ENCODE results near the gene PDXK. TPM values are rescaled to one million over a fixed set of nuclear protein-coding genes. Genes with fewer than 3 reads are reported as not detected.
A peak's percentile ranks its signal among the peaks of the same experiment; 100 is the strongest.

PDXK gene
- total and polyA plus RNA-seq, 9 of the 15 experiments (the other 6 are each of a cell fraction or from before 2014, with no cell fraction given) = 5.6 to 162 (median 76.5) TPM

DNA sequence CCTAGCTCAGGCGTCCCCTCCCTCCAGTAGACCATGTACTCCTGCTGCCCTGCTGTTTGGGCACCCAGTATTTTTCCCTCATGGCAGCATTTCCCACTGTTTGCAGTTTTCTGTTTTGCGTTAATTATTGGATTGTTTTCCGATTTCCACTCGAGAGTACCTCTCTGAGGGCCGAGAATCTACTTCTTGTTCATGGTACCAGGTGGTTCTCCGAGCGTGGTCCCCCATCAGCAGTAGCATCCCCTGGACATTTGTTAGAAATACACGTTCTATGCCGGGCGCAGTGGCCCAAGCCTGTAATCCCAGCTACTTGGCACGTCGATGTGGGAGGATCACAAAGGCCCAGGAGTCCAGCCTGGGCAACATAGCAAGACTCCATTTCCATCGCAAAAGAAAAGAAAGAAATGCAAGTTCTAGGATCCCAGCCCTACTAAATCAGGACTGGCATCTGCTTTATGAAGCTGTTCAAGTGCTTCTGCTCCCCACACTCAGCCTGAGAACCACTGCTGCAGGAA lies 71.1 kb downstream of the PDXK start (continued):
- TF ChIP-seq ZNF121 (CRISPR knock-in tag; conservative IDR thresholded peaks at IDR 0.05) = peak; percentile 96
- 0 out of 2 replicates have a peak, but pooled peaks have one; percentile 63 for TF ChIP-seq FOXK1 (CRISPR knock-in tag; IDR thresholded peaks at IDR 0.05; ENCODE audit: borderline replicate concordance)
- TF ChIP-seq, protein P1, sequence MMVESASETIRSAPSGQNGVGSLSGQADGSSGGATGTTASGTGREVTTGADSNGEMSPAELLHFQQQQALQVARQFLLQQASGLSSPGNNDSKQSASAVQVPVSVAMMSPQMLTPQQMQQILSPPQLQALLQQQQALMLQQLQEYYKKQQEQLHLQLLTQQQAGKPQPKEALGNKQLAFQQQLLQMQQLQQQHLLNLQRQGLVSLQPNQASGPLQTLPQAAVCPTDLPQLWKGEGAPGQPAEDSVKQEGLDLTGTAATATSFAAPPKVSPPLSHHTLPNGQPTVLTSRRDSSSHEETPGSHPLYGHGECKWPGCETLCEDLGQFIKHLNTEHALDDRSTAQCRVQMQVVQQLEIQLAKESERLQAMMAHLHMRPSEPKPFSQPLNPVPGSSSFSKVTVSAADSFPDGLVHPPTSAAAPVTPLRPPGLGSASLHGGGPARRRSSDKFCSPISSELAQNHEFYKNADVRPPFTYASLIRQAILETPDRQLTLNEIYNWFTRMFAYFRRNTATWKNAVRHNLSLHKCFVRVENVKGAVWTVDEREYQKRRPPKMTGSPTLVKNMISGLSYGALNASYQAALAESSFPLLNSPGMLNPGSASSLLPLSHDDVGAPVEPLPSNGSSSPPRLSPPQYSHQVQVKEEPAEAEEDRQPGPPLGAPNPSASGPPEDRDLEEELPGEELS (CRISPR knock-in tag; IDR thresholded peaks at IDR 0.05; ENCODE audit: borderline replicate concordance) = no peak
- no peak for TF ChIP-seq IFI16 (CRISPR knock-in tag; IDR thresholded peaks at IDR 0.05)
- TF ChIP-seq ZNF324 (CRISPR knock-in tag; IDR thresholded peaks at IDR 0.05) = no peak
- TF ChIP-seq ZNF354B (CRISPR knock-in tag; IDR thresholded peaks at IDR 0.05) = no peak
- no peak for TF ChIP-seq NRF1 (conservative IDR thresholded peaks at IDR 0.05 in 1 of 2, IDR thresholded peaks at IDR 0.05 in 1 of 2)
- no peak for TF ChIP-seq RAD51 (IDR thresholded peaks at IDR 0.05; ENCODE audit: borderline replicate concordance, low read depth)

DNA sequence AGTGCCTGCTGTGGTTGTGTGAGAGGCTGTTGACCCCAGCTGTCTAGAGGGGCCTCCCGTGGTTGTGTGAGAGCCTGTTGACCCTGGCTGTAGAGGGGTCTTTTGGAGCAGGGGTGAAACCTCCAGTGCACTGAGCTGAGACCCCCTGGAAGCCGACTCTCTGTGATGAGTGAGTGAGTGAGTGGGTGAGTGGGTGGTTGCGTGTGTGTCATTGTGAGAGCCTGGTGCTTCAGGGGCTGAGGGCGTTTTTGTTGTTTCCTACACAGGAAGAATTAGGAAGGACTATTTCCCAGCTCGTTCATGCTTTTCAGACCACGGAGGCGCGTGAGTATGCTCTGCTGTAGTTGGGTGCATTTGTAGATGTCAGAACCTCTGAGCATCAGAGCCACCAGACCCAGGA lies 73.5 kb downstream of the PDXK start:
- TF ChIP-seq, protein P2, sequence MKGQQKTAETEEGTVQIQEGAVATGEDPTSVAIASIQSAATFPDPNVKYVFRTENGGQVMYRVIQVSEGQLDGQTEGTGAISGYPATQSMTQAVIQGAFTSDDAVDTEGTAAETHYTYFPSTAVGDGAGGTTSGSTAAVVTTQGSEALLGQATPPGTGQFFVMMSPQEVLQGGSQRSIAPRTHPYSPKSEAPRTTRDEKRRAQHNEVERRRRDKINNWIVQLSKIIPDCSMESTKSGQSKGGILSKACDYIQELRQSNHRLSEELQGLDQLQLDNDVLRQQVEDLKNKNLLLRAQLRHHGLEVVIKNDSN (CRISPR knock-in tag; IDR thresholded peaks at IDR 0.05) = no peak
- TF ChIP-seq POLR2A (conservative IDR thresholded peaks at IDR 0.05) = 0 out of 2 replicates have a peak, but pooled peaks have one; percentile 10
- no peak for ATAC-seq
- Histone ChIP-seq H3K9ac (ENCODE audit: insufficient read depth in 1 of 2, low read depth in 2 of 2, low read length in 2 of 2) (peak overlapping the region in 1 of 2 experiments; percentile 27; a peak in 1 of 4 replicates), H3K4me1 (replicated peaks in 1 of 2; ENCODE audit: control insufficient read depth in 2 of 2, insufficient read depth in 2 of 2, low read length in 2 of 2) (peaks cover 10 to 38% of the 10 kb centered on the region in 2 experiments; a peak in 3 of 5 replicates), H3K79me2 (ENCODE audit: control insufficient read depth, insufficient read depth, low read length) (peaks cover 70% of the 10 kb centered on the region), H3K27ac (ENCODE audit: extremely low read depth, low read depth, low read length) (no peak overlapping the region), H3K4me2 (ENCODE audit: insufficient read depth, low read length) (no peak overlapping the region), H3K27me3 (ENCODE audit: control insufficient read depth in 2 of 2, insufficient read depth in 2 of 2, low read length in 2 of 2) (no peaks in the 10 kb centered on the region), H2AFZ (ENCODE audit: low read depth, low read length) (no peak overlapping the region), H4K20me1 (replicated peaks; ENCODE audit: control insufficient read depth, insufficient read depth, low read length) (peaks cover 17% of the 10 kb centered on the region; the same call in 1 of the 2 replicates), H3K9me1 (ENCODE audit: control insufficient read depth, insufficient read depth, low read length) (peaks cover 12% of the 10 kb centered on the region), H3K36me3 (ENCODE audit: control insufficient read depth, insufficient read depth, low read length) (peaks cover 72% of the 10 kb centered on the region), H3K4me3 (no peak overlapping the region), H3K9me3 (replicated peaks; ENCODE audit: control insufficient read depth, insufficient read depth, low read depth, low read length) (no peaks in the 10 kb centered on the region)
- intact Hi-C loops (cut with micrococcal nuclease) = no loop called here
- WGBS (ENCODE audit: insufficient coverage, low coverage, missing lambda C conversion rate) = 95% methylated on average over 8 of the region's 8 CpGs
- no peak for DNase-seq (ENCODE audit: extremely low read depth in 1 of 4, low spot score in 3 of 4)
- in situ Hi-C loops (cut with MboI) = loop anchor here (25.0 kb wide), 1 partner anchor 345 kb away; the partner anchor contains the start of gene GATD3
- CTCF ChIA-PET (ENCODE audit: low intra/inter-chr PET ratio) = no interaction called here
- BruUV-seq (replicated peaks) = no TSS peak
- no peak for FAIRE-seq
- POLR2A ChIA-PET = no interaction called here

All from K562 (cell line).